ENCODE measurements around the gene AOX1. TPM values are rescaled to one million over a fixed set of nuclear protein-coding genes. Genes with fewer than 3 reads are reported as not detected.

The AOX1 gene
- polyA plus RNA-seq, 1 of the 3 experiments (the other 2 are of a cell fraction), result 3.3 TPM

DNA sequence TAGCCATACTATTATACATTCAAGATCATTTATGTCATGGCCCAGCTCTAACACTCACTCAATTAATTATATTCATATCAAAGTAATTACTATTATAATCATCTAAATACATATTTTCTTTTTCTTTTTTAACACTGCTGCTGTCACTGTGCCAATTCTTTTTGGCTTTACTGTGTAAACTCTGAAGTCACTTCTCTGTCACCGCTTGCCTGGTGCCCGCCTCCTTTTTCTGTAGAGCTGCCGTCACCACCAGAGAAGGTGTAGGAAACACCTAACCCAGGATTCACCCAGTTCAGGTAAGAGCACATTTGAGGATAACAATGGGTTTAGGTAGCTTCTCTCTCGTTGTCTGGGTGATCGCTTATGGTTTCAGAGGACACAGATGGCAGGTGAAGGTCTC, 93.3 kb downstream of the AOX1 start:
- no peak for DNase-seq
- CTCF ChIA-PET, result no interaction called here
- POLR2A ChIA-PET, result no interaction called here
- Histone ChIP-seq H2AFZ (ENCODE audit: low read depth) (no peak overlapping the region), H3K4me1 (ENCODE audit: control insufficient read depth in 1 of 2, insufficient read depth in 2 of 2, low read depth in 1 of 2, low read length in 1 of 2) (no peaks in the 10 kb centered on the region), H3K9me2 (no peaks in the 10 kb centered on the region), H3K9me3 (no peaks in the 10 kb centered on the region), H3K9ac (no peak overlapping the region), H3K27ac (ENCODE audit: low read depth in 2 of 2, low read length in 1 of 2) (no peak overlapping the region), H3K36me3 (replicated peaks in 1 of 2; ENCODE audit: control insufficient read depth in 1 of 2, insufficient read depth in 2 of 2, low read length in 1 of 2) (no peaks in the 10 kb centered on the region), H3K4me3 (ENCODE audit: low read depth in 2 of 2, low read length in 1 of 2) (no peak overlapping the region), H3K79me2 (ENCODE audit: insufficient read depth) (no peaks in the 10 kb centered on the region), H3K27me3 (ENCODE audit: insufficient read depth) (no peaks in the 10 kb centered on the region; the same call in 1 of the 2 replicates), H4K20me1 (ENCODE audit: insufficient read depth) (no peaks in the 10 kb centered on the region), H3K4me2 (no peak overlapping the region), H3F3A (replicated peaks; ENCODE audit: insufficient read depth) (peaks cover 3% of the 10 kb centered on the region)
- TF ChIP-seq MEF2A (IDR thresholded peaks at IDR 0.05; ENCODE audit: borderline replicate concordance, low read depth) (no peak), GABPA (IDR thresholded peaks at IDR 0.05; ENCODE audit: low read depth) (no peak), SMC3 (IDR thresholded peaks at IDR 0.05; ENCODE audit: low read depth, low read length) (no peak), TCF12 (IDR thresholded peaks at IDR 0.05) (no peak)
- TF ChIP-seq, protein P1, sequence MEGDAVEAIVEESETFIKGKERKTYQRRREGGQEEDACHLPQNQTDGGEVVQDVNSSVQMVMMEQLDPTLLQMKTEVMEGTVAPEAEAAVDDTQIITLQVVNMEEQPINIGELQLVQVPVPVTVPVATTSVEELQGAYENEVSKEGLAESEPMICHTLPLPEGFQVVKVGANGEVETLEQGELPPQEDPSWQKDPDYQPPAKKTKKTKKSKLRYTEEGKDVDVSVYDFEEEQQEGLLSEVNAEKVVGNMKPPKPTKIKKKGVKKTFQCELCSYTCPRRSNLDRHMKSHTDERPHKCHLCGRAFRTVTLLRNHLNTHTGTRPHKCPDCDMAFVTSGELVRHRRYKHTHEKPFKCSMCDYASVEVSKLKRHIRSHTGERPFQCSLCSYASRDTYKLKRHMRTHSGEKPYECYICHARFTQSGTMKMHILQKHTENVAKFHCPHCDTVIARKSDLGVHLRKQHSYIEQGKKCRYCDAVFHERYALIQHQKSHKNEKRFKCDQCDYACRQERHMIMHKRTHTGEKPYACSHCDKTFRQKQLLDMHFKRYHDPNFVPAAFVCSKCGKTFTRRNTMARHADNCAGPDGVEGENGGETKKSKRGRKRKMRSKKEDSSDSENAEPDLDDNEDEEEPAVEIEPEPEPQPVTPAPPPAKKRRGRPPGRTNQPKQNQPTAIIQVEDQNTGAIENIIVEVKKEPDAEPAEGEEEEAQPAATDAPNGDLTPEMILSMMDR (IDR thresholded peaks at IDR 0.05), result no peak
- TF ChIP-seq, protein P2, sequence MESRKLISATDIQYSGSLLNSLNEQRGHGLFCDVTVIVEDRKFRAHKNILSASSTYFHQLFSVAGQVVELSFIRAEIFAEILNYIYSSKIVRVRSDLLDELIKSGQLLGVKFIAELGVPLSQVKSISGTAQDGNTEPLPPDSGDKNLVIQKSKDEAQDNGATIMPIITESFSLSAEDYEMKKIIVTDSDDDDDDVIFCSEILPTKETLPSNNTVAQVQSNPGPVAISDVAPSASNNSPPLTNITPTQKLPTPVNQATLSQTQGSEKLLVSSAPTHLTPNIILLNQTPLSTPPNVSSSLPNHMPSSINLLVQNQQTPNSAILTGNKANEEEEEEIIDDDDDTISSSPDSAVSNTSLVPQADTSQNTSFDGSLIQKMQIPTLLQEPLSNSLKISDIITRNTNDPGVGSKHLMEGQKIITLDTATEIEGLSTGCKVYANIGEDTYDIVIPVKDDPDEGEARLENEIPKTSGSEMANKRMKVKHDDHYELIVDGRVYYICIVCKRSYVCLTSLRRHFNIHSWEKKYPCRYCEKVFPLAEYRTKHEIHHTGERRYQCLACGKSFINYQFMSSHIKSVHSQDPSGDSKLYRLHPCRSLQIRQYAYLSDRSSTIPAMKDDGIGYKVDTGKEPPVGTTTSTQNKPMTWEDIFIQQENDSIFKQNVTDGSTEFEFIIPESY (IDR thresholded peaks at IDR 0.05; ENCODE audit: borderline replicate concordance, low read depth), result no peak
- WGBS (ENCODE audit: low lambda C conversion rate), result 91% methylated on average over 5 of the region's 5 CpGs

DNA sequence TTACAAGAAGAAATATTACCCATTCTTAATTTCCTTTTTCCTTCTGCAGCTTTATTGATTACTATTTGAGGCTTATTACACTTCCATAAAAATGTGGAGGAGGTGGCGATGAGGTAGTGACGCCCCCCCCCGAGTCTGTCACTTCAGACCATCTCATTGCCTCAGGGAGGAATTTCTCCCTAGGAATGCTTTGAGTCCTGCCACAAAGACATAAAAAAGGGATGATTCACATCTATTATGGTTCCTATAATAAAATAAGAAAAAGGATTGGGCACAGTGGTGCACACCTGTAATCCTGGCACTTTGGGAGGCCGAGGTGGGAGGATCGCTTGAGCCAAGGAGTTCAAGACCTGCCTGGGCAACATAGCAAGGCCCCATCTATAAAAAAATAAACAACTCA, 93.7 kb downstream of the AOX1 start:
- 60% methylated on average over 5 of the region's 5 CpGs for WGBS (ENCODE audit: low lambda C conversion rate)
- Histone ChIP-seq H4K20me1 (ENCODE audit: insufficient read depth) (no peaks in the 10 kb centered on the region), H3K9me3 (no peaks in the 10 kb centered on the region), H3K4me2 (no peak overlapping the region), H3K4me1 (ENCODE audit: control insufficient read depth in 1 of 2, insufficient read depth in 2 of 2, low read depth in 1 of 2, low read length in 1 of 2) (no peaks in the 10 kb centered on the region), H3K36me3 (replicated peaks in 1 of 2; ENCODE audit: control insufficient read depth in 1 of 2, insufficient read depth in 2 of 2, low read length in 1 of 2) (no peaks in the 10 kb centered on the region), H3K4me3 (ENCODE audit: low read depth in 2 of 2, low read length in 1 of 2) (no peak overlapping the region), H3F3A (replicated peaks; ENCODE audit: insufficient read depth) (peaks cover 3% of the 10 kb centered on the region), H3K27ac (ENCODE audit: low read depth in 2 of 2, low read length in 1 of 2) (no peak overlapping the region), H3K79me2 (ENCODE audit: insufficient read depth) (no peaks in the 10 kb centered on the region), H3K9ac (no peak overlapping the region), H3K27me3 (ENCODE audit: insufficient read depth) (no peaks in the 10 kb centered on the region; the same call in 1 of the 2 replicates), H3K9me2 (no peaks in the 10 kb centered on the region), H2AFZ (ENCODE audit: low read depth) (no peak overlapping the region)
- ChIA-PET POLR2A (no interaction called here), CTCF (no interaction called here)
- DNase-seq, result no peak
- TF ChIP-seq TEAD4 (IDR thresholded peaks at IDR 0.05; ENCODE audit: borderline replicate concordance, insufficient read depth) (no peak), NRF1 (IDR thresholded peaks at IDR 0.05; ENCODE audit: low read depth, low read length) (no peak), NFIC (IDR thresholded peaks at IDR 0.05; ENCODE audit: borderline replicate concordance) (no peak), GABPA (IDR thresholded peaks at IDR 0.05; ENCODE audit: low read depth) (no peak), CHD2 (IDR thresholded peaks at IDR 0.05; ENCODE audit: low read length, partially characterized antibody) (no peak), EZH2phosphoT487 (IDR thresholded peaks at IDR 0.05; ENCODE audit: borderline replicate concordance, low read depth) (no peak), MXI1 (IDR thresholded peaks at IDR 0.05; ENCODE audit: low read depth, low read length) (no peak), GATA2 (CRISPR knock-in tag; IDR thresholded peaks at IDR 0.05) (no peak)
- TF ChIP-seq, protein P3, sequence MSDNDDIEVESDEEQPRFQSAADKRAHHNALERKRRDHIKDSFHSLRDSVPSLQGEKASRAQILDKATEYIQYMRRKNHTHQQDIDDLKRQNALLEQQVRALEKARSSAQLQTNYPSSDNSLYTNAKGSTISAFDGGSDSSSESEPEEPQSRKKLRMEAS (IDR thresholded peaks at IDR 0.05; ENCODE audit: low read depth), result no peak
- TF ChIP-seq, protein P4, sequence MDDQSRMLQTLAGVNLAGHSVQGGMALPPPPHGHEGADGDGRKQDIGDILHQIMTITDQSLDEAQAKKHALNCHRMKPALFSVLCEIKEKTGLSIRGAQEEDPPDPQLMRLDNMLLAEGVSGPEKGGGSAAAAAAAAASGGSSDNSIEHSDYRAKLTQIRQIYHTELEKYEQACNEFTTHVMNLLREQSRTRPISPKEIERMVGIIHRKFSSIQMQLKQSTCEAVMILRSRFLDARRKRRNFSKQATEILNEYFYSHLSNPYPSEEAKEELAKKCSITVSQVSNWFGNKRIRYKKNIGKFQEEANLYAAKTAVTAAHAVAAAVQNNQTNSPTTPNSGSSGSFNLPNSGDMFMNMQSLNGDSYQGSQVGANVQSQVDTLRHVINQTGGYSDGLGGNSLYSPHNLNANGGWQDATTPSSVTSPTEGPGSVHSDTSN (IDR thresholded peaks at IDR 0.05), result no peak
